RCC 7860 (cell line): Measurements from ENCODE around the gene MRFAP1.
"Not testable (repeated sequence)": the region's sequence is repeated elsewhere in the genome, so short reads cannot be mapped to it uniquely, and the experiment has no call there.

Experiments
- DNase-seq: peaks from one replicate; pipeline ENCODE4 v3.0.0-alpha.2; 2015; ENCODE audit warnings: low spot score
- FAIRE-seq: peaks from 2 replicates; lab custom pipeline; 2012; peaks lifted over from hg19 to GRCh38; lab: Jason Lieb, UNC

The MRFAP1 gene

GRCh38 chr4:6609415-6610079, 30.9 kb upstream of the MRFAP1 start:
- DNase-seq, result no peak
- no peak for FAIRE-seq

GRCh38 chr4:6610856-6611430, 29.5 kb upstream of the MRFAP1 start:
- no peak for FAIRE-seq
- no peak for DNase-seq

- DNase-seq (no peak), FAIRE-seq (no peak)
These were observed 27.4 kb upstream of the MRFAP1 start for GRCh38 chr4:6612961-6613675.

GRCh38 chr4:6613676-6614651, 26.5 kb upstream of the MRFAP1 start:
- FAIRE-seq, result no peak

GRCh38 chr4:6614701-6615230, 25.7 kb upstream of the MRFAP1 start:
- DNase-seq (no peak), FAIRE-seq (no peak)

More at GRCh38 chr4:6613676-6614651, 26.5 kb upstream of the MRFAP1 start:
- no peak for DNase-seq

GRCh38 chr4:6616087-6616995, 24.1 kb upstream of the MRFAP1 start:
- no peak for DNase-seq

GRCh38 chr4:6617246-6617645, 23.2 kb upstream of the MRFAP1 start:
- DNase-seq (no peak), FAIRE-seq (no peak)

More at GRCh38 chr4:6616087-6616995, 24.1 kb upstream of the MRFAP1 start:
- no peak for FAIRE-seq

- DNase-seq (no peak), FAIRE-seq (no peak)
These were observed 21.9 kb upstream of the MRFAP1 start for GRCh38 chr4:6618386-6619115.

- no peak for DNase-seq
- FAIRE-seq, result no peak
These were observed 21.4 kb upstream of the MRFAP1 start for GRCh38 chr4:6619116-6619465.

GRCh38 chr4:6619466-6620255, 20.8 kb upstream of the MRFAP1 start:
- FAIRE-seq (no peak), DNase-seq (no peak)

GRCh38 chr4:6620296-6620695, 20.2 kb upstream of the MRFAP1 start:
- DNase-seq (no peak), FAIRE-seq (no peak)

GRCh38 chr4:6620891-6621555, 19.5 kb upstream of the MRFAP1 start:
- FAIRE-seq (no peak), DNase-seq (no peak)

GRCh38 chr4:6621556-6621927, 18.9 kb upstream of the MRFAP1 start:
- FAIRE-seq, result no peak
- no peak for DNase-seq

GRCh38 chr4:6622744-6623143, 17.7 kb upstream of the MRFAP1 start:
- FAIRE-seq (no peak), DNase-seq (no peak)

- FAIRE-seq, result no peak
- DNase-seq, result no peak
These were observed 15.2 kb upstream of the MRFAP1 start for GRCh38 chr4:6625256-6625655.

GRCh38 chr4:6626066-6626465, 14.4 kb upstream of the MRFAP1 start:
- no peak for FAIRE-seq
- no peak for DNase-seq

GRCh38 chr4:6627832-6628231, 12.7 kb upstream of the MRFAP1 start:
- no peak for FAIRE-seq

GRCh38 chr4:6628484-6628883, 12.0 kb upstream of the MRFAP1 start:
- FAIRE-seq, DNase-seq: not testable (repeated sequence)

More at GRCh38 chr4:6627832-6628231, 12.7 kb upstream of the MRFAP1 start:
- DNase-seq, result no peak
